GM15510 (cell line): ENCODE measurements around the gene HS6ST1.
A peak's percentile ranks its signal among the peaks of the same experiment; 100 is the strongest.

Experiments
- POLR2A ChIP-seq: IDR thresholded peaks from 3 replicates; pipeline ENCODE4 v1.6.1; 2011; ENCODE audit warnings: borderline replicate concordance; ENCODE audit not compliant: insufficient read length; ENCODE audit errors: extremely low read depth

HS6ST1 gene

DNA sequence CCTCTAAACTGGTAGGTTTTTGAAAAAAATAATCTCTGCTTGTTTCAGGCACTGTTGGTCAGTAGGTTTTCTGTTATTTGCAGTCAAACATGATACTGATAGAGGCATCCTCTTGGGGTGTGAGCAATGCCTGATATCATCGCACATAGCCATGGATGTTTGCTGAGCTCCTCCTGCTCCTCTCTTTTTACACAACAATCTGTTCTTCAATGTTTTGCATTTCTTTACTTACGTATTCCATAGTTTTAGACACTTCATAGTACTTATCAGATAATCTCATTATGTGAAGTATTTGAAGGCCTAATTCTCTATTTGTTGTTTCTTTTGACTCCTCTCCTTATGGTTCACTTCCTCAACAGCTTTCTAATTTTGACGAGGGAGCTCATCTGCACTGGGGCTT, 23.0 kb upstream of the HS6ST1 start:
- no peak for TF ChIP-seq POLR2A

DNA sequence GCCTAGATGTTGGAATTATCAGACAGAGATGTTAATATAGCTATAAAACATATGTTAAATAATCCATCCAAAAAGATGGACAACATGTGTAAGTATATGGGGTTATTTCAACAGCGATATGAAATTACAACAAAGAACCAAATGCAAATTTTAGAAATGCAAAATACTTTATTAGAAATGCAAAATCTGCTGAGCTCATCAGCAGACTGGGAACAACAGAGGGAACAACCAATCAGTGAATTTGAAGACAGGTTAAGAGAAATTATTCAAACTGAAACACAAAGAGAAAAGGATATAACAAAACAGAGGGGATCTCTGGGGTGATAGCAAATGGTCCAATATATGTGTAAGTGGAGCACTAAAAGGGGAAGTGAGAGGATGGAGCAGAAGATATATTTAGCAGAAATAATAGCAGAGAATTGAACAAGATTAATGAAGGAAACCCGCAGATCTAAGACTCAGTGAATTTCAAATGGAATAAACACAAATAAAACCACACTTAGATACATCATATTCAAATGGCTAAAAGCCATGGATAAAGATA, 13.5 kb upstream of the HS6ST1 start:
- TF ChIP-seq POLR2A = no peak

DNA sequence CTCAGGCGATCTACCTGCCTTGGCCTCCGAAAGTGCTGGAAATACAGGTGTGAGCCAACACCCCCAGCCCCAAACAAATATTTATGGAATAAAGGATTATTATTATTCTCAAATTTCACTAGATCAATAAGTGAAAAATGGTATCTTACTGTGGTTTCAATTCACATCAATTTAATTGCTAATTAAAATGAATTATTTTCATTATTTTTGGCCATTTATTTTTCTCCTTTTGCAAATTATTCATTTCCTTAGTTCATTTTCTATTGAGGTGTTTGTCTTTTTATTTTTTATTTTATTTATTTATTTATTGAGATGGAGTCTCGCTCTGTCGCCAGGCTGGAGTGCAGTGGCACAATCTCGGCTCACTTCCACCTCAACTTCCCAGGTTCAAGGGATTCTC, 11.9 kb upstream of the HS6ST1 start:
- TF ChIP-seq POLR2A = no peak

DNA sequence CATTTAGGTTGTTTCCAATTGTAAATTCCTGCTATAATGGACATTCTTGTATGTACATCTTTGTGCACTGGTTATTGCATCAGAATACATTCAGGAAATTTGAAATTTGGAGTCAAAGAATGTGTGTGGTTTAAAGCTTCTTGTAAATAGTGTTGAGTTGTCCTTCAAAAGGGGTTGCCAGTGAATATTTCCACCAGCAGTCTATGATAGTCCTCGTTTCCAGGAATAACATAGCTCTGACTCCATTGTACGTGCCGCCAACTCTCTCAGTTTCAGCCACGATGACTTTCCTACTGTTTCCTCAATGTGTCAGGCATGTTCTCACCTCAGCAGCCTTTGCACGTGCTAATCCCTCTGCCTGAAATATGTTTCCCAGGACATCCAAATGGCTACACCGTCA, 10.9 kb upstream of the HS6ST1 start:
- TF ChIP-seq POLR2A = no peak

DNA sequence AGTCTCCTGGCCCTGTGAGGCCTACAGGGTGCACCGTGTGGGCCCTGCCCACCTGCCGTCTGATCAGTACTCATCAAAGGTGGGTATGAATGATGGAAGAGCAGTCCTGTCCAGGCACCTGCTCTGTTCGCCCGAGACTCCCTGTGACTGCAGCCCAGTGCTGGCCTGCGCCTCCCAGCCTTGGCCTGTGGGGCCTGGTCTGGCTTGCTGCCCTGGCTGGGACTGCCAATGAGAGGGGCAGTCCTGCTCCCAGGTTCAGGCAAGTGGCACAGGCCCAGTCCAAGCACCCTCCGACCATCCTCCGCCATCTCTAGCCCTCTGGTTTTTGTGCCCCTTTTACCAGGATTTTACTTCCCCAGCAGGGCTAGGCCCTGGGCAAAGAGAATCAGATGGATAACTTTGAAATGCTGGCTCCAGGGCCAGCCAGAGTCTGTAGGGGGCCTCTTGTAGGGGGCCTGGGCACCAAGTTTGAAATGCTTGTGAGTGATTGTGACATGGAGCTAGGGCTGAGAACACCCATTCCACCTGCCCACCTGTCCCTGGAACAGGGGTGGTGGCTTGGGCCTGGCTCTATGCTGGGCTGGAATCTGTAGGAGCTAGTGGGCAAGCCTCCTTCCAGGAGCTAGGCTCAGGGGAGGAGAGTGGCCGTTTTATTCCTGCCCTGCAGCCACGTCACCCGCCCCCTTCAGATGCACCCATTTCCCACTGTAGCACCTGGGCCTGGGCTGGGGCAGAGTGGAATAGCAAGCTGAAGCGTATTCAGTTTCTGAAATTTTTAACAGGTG, 8.7 kb upstream of the HS6ST1 start:
- no peak for TF ChIP-seq POLR2A

DNA sequence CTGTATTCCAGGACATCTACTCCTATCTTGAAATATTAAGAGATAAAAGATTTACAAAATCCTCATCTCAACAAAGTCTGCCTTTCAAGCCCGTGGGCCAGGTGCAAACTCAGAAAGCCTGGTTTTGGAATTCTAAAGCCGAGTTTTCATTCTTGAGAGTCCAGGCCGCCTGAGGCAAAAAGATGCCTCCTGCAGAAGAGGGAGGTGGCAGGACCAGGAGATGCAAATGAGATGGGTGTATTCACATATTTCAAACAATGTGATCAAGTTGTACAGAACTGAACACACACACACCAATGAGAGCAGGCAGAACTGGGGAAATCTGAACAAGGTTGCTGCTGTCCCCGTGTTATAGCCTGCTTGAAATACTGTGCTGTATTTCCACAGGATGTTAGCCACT, 7.7 kb upstream of the HS6ST1 start:
- no peak for TF ChIP-seq POLR2A

DNA sequence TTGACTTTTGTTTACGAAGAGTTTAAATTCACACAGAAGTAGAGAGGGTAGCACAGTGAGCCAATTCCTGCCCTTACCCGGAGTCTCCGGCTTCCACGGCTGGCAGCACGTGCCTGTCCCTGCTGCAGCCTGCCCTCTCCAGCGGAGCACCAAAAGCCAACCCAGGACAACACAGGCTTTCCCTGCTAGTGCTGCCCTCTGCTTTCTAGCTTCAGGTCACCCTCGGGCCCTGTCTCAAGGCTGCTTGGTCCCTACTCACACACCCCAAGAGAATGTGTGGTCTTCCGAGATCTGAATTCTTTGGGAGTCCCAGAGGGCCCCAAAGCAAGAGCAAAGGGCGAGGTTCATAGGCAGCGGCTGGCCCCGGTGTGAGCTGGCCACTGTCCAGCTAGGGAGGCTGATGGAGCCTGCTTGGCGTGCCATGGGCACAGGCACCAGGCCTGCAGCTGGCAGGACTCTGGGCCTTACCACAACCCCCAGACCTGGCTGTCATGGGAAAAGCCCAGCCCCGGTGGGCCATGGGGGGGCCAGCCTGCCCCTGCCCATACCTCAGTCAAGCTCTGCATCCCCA, 7.0 kb upstream of the HS6ST1 start:
- TF ChIP-seq POLR2A = no peak

DNA sequence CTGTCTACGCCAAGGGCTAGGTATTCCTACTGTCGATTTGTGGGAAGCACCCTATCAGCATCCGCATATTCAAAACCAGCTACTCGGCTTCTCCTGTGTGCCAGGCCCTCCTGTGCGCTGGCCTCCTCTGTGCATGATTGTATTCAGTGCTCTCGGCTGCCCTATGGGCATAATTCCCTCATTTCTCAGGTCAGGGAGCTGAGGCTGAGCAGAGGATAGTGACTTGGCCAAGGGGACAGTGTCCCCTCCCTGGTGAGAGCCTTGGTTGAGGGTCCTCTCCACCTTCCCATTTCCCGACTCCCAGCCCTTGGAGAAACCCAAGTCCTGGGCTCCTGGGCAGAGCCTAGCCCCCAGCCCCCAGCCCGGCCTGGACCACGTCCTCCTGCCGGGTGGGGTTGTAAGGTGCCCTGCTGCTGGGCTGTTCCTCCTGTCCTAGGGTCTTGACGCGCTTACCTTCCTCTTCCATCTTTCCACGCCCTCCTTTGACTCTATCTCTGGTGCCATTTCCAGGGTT, 6.3 kb upstream of the HS6ST1 start:
- no peak for TF ChIP-seq POLR2A

DNA sequence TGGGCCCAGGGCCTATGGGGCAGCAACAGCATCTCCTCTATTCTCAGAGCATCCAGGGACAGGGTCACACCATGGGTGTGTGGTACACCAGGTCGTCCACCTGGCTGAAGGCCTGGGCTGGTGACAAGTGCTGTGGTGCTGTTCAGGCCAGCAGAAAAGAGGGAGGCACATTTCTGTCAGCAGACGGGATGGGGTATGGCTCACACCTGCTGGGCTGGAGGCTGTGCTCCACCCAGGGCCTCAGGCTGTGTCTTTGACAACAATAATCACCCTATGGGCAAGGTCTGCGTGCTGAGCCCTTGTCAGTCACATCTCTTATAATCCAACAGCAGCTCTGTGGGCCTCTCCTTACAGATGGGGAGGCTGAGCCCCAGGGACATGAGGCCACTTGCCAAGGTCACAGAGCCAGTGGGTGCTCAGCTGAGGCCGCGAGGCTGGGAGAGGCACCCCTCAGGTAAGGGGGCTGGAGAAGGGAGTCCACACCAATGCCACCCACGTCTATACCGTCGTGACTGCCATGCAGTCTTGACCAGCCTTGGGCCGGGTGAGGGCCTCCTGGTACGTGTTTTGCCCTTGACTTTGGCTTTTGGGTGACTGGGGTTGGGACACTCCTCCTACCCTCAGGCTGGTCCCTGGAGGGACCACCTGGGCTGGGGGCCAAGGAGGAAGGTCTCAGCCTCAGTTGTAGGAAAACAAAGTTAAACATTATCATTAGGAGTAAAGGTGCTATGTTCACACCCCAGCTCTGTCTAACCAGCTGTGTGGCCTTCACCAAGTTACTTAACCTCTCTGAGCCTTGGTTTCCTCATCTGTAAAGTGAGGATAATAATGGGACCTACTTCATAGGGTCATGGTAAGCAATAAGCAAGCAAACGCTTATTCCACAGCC, 5.6 kb upstream of the HS6ST1 start:
- TF ChIP-seq POLR2A = no peak

DNA sequence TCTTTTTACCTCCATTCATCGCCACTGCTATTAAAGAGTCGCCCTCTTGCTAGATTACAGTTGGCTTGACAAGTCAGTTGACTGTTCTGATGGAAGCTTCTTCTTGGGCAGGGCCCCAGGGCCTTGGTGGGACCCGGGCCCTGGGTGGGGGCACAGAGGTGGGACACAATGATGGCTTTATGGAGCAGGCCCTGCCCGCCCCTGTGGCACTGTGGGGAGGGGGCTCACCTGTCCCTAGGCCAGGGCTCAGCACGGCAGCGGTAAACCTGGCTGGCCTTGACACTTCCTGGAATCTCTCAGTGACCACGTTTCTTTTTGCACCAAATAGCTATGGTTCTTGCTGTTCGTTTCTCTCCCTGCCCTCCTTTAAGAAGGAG, 4.9 kb upstream of the HS6ST1 start:
- no peak for TF ChIP-seq POLR2A

DNA sequence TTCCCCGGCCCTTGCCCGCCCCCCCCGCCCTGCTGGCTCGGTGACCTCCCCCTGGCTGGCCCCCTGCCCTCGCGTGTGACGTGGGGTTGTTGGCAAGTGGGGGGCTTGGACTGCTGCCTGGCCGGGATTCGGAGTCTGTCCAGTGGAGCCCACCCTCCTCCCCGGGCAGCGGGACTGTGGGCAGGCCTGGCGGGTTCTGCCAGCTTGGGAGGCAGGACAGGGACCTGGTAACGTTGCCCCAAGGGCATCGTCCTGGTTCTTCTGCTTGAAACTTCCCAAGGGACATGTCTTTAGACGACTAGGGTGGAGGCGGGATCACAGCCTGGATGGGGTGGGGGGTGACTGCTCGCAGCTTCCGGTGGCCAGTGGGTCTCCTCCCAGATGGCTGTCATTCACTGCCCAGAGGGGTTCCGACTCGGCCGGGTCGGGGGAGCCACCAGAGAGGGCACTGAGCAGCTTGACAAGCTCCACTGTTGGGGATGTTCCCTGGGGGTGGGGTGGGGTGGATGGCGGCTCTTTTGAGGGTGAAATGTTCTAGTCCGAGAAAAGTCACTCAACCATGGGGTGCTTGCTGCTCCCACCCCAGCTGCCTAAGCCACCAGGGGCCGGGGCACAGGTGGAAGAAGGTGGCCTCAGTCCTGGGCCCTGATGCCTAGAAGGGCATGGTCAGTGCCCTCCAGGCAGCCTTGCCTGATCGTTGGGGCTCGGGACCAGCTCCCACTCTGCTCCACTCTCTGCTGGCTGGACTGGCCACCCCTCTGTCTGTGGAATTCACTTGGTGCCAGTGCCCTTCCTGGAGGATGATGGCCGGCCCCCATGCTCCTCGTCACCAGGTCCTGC, 4.3 kb upstream of the HS6ST1 start:
- no peak for TF ChIP-seq POLR2A

DNA sequence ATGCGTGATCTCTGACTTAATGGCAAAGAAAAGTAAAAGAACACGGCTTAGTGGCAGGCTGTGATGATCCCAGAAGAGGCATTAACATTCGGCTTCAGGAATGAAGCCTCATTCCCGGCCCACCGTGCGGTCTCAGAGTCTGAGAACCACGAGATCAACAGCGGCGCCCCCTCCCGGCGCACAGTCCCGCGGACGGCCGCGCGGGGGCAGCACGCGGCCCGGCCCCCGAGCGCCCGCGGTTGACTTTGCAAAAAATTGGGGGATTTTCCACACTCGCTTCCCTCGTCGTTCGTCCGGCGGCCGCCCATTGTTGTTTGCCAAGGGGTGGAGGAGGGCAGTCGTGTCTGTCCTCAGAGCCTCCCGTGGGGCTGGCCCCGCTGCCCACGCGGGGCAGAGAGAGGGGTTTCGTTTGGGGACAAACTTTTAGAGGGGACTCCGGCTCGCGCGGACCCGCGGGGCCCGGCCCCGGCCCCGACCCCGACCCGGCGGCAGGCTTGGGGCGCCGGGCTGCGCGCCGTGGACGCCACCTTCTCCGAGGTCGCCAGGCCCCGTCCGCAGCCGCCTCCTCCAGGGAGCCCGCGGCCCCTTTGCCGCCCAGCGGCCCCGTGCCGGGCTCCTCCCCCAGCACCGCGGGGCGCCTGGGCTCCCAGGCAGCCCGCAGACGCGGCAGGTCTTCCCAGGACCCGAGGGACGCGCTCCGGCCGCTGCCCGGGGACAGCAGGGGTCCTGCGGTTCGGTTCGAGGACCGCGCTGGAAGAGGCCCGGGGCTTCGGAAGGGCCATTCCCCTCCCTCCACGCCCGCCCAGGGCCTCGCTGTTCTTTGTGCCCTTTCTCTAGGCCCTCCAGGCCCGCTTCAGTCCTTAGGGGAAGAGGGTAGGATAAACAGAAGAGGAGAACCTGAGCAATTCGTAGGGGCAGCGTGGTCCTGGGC, 3.4 kb upstream of the HS6ST1 start:
- TF ChIP-seq POLR2A = peak; percentile 42
